Small intestine (tissue), 7 donors: ENCODE measurements around the gene CBX7. TPM values are rescaled to one million over a fixed set of nuclear protein-coding genes. Genes with fewer than 3 reads are reported as not detected.

ENCODE experiments used
- DNase-seq, 2 donors: peaks; one replicate each; pipeline versions ENCODE4 v3.0.0 to v3.0.0-alpha.2; 2013
- FAIRE-seq: peaks from 2 replicates; lab custom pipeline; 2012; peaks lifted over from hg19 to GRCh38; lab: Jason Lieb, UNC
- H3K27ac ChIP-seq, 3 donors: one replicate each; pipeline ENCODE4 v1.5.1; 2013; ENCODE audit warnings: low read length in 2 of 3, mild to moderate bottlenecking in 2 of 3, control low read depth in 1 of 3, inconsistent platforms in 1 of 3, low read depth in 1 of 3, moderate library complexity in 1 of 3
- H3K27me3 ChIP-seq, 3 donors: one replicate each; pipeline ENCODE4 v1.6.1; 2013; ENCODE audit warnings: low read length in 3 of 3, inconsistent platforms in 1 of 3; ENCODE audit not compliant: control insufficient read depth in 3 of 3, insufficient read depth in 3 of 3
- H3K36me3 ChIP-seq, 3 donors: one replicate each; pipeline ENCODE4 v1.6.1; 2013; ENCODE audit warnings: low read length in 3 of 3, inconsistent platforms in 1 of 3, low read depth in 1 of 3, mild to moderate bottlenecking in 1 of 3, moderate library complexity in 1 of 3; ENCODE audit not compliant: control insufficient read depth in 3 of 3, insufficient read depth in 2 of 3
- H3K4me1 ChIP-seq, 3 donors: one replicate each; pipeline ENCODE4 v1.6.1; 2013; ENCODE audit warnings: low read length in 2 of 3, inconsistent platforms in 1 of 3, low read depth in 1 of 3, mild to moderate bottlenecking in 1 of 3, moderate library complexity in 1 of 3; ENCODE audit not compliant: control insufficient read depth in 3 of 3, insufficient read depth in 2 of 3
- H3K4me3 ChIP-seq, 3 donors: one replicate each; pipeline ENCODE4 v1.5.1; 2013; ENCODE audit warnings: low read length in 3 of 3, control low read depth in 1 of 3, inconsistent platforms in 1 of 3, low read depth in 1 of 3, mild to moderate bottlenecking in 1 of 3, moderate library complexity in 1 of 3
- H3K9me3 ChIP-seq, 2 donors: one replicate each; pipeline ENCODE4 v1.6.1; 2013; ENCODE audit warnings: low read depth in 1 of 2, low read length in 1 of 2; ENCODE audit not compliant: control insufficient read depth in 2 of 2, insufficient read depth in 1 of 2
- WGBS, 3 donors: extraction: QIAGEN DNeasy Blood & Tissue Kit; methylation state at CpG; one replicate each; pipeline ENCODE4 v1.1.7; 2013; 5-methylcytosine and 5-hydroxymethylcytosine counted together
- polyA plus RNA-seq, 4 donors: library from polyadenylated mRNA; stranded (reverse) in 3 of 4; unstranded in 1 of 4; fragments of 200-250 nt in 3 of 4; fragments of 120-200 nt in 1 of 4; gene quantifications; one replicate each; pipeline versions ENCODE4 v1.2.1 to v1.2.3, GENCODE V29; 2013
- donor health status: healthy with polysubstance abuse.
- donor health status: control.
- donor health status: control.
- donor health status: Bipolar disorder and iron deficiency.
- donor health status: healthy.

The CBX7 gene
- polyA plus RNA-seq, 4 donors, result 9.8 to 29.8 (median 21.2) TPM

- DNase-seq (peak in 1 of 2 donors; percentile 29), FAIRE-seq (no peak)
- H3K27ac ChIP-seq, result peak overlapping the region; percentile 60 to 95 (median 64)
- no peaks in the 10 kb centered on the region for H3K9me3 ChIP-seq
- peak overlapping the region; percentile 32 to 67 (median 56) for H3K4me3 ChIP-seq
- WGBS, 3 donors, result 1 to 6% (median 3%) methylated on average over 19 to 43 of the region's 43 CpGs
- peaks cover 0 to 37% (median 3%) of the 10 kb centered on the region in 3 donors for H3K27me3 ChIP-seq
- H3K4me1 ChIP-seq, result peaks cover 0 to 11% (median 7%) of the 10 kb centered on the region in 3 donors
- peaks cover 0 to 15% (median 0%) of the 10 kb centered on the region in 3 donors for H3K36me3 ChIP-seq
Measured at GRCh38 chr22:39153220-39153717, 789 bp upstream of the CBX7 start.

- peak overlapping the region; percentile 38 to 88 (median 72) for H3K27ac ChIP-seq
- H3K27me3 ChIP-seq, result peaks cover 0 to 33% (median 0%) of the 10 kb centered on the region in 3 donors
- H3K4me1 ChIP-seq, result peaks cover 0 to 11% (median 7%) of the 10 kb centered on the region in 3 donors
- no peak for FAIRE-seq
- 4 to 8% (median 5%) methylated on average over 25 to 44 of the region's 44 CpGs for WGBS, 3 donors
- H3K36me3 ChIP-seq, result peaks cover 0 to 21% (median 0%) of the 10 kb centered on the region in 3 donors
- no peaks in the 10 kb centered on the region for H3K9me3 ChIP-seq
- no peak for DNase-seq
- H3K4me3 ChIP-seq, result peak overlapping the region; percentile 63 to 96 (median 84)
Measured at GRCh38 chr22:39152024-39152510, 413 bp downstream of the CBX7 start.

- H3K27ac ChIP-seq, result peak overlapping the region in 1 of 3 donors; percentile 88
- FAIRE-seq (no peak), DNase-seq (peak in 1 of 2 donors; percentile 47)
- WGBS, 3 donors, result 20 to 42% (median 23%) methylated on average over 15 to 16 of the region's 16 CpGs
- no peaks in the 10 kb centered on the region for H3K9me3 ChIP-seq
- H3K4me3 ChIP-seq, result peak overlapping the region; percentile 63 to 96 (median 84)
- peaks cover 0 to 30% (median 0%) of the 10 kb centered on the region in 3 donors for H3K27me3 ChIP-seq
- peaks cover 0 to 12% (median 7%) of the 10 kb centered on the region in 3 donors for H3K4me1 ChIP-seq
- peaks cover 0 to 21% (median 0%) of the 10 kb centered on the region in 3 donors for H3K36me3 ChIP-seq
Measured at GRCh38 chr22:39151329-39151975, 1.0 kb downstream of the CBX7 start.

- H3K27ac ChIP-seq, result peak overlapping the region in 1 of 3 donors; percentile 59
- WGBS, 3 donors, result 46 to 64% (median 60%) methylated on average over 6 of the region's 6 CpGs
- no peak for DNase-seq
Measured at GRCh38 chr22:39150848-39151215, 1.6 kb downstream of the CBX7 start.

GRCh38 chr22:39149915-39150847 lies 2.3 kb downstream of the CBX7 start:
- FAIRE-seq, result no peak
- H3K27me3 ChIP-seq, result peaks cover 0 to 19% (median 0%) of the 10 kb centered on the region in 3 donors
- 79 to 80% (median 79%) methylated on average over 16 of the region's 16 CpGs for WGBS, 3 donors
- H3K4me1 ChIP-seq, result peaks cover 0 to 18% (median 7%) of the 10 kb centered on the region in 3 donors
- no peak overlapping the region for H3K4me3 ChIP-seq
- no peak for DNase-seq
- no peaks in the 10 kb centered on the region for H3K9me3 ChIP-seq
- H3K27ac ChIP-seq, result peak overlapping the region in 2 of 3 donors; percentile 5 to 76
- H3K36me3 ChIP-seq, result peaks cover 0 to 21% (median 0%) of the 10 kb centered on the region in 3 donors

More at GRCh38 chr22:39150848-39151215, 1.6 kb downstream of the CBX7 start:
- Histone ChIP-seq H3K4me1 (peaks cover 0 to 18% (median 7%) of the 10 kb centered on the region in 3 donors), H3K9me3 (no peaks in the 10 kb centered on the region), H3K4me3 (no peak overlapping the region), H3K36me3 (peaks cover 0 to 21% (median 0%) of the 10 kb centered on the region in 3 donors), H3K27me3 (peaks cover 0 to 26% (median 0%) of the 10 kb centered on the region in 3 donors)
- no peak for FAIRE-seq

- DNase-seq, result no peak
- 63 to 76% (median 67%) methylated on average over 9 of the region's 9 CpGs for whole genome bisulfite sequencing, 3 donors
- FAIRE-seq, result no peak
- H3K4me3 ChIP-seq, result no peak overlapping the region
- H3K4me1 ChIP-seq, result peaks cover 0 to 21% (median 7%) of the 10 kb centered on the region in 3 donors
- H3K27me3 ChIP-seq, result peaks cover 0 to 12% (median 0%) of the 10 kb centered on the region in 3 donors
- H3K27ac ChIP-seq, result peak overlapping the region in 2 of 3 donors; percentile 2 to 76
- no peaks in the 10 kb centered on the region for H3K9me3 ChIP-seq
- peaks cover 0 to 21% (median 0%) of the 10 kb centered on the region in 3 donors for H3K36me3 ChIP-seq
Measured at GRCh38 chr22:39148727-39149535, 3.5 kb downstream of the CBX7 start.

GRCh38 chr22:39148026-39148726 lies 4.3 kb downstream of the CBX7 start:
- H3K27ac ChIP-seq, result peak overlapping the region in 2 of 3 donors; percentile 2 to 76
- H3K4me1 ChIP-seq, result peaks cover 0 to 17% (median 7%) of the 10 kb centered on the region in 3 donors

More at GRCh38 chr22:39148026-39148726, 4.3 kb downstream of the CBX7 start:
- Histone ChIP-seq H3K27me3 (peaks cover 0 to 4% (median 0%) of the 10 kb centered on the region in 3 donors), H3K9me3 (no peaks in the 10 kb centered on the region), H3K36me3 (peaks cover 0 to 21% (median 0%) of the 10 kb centered on the region in 3 donors), H3K4me3 (no peak overlapping the region)
- DNase-seq (no peak), FAIRE-seq (no peak)
- 68 to 86% (median 80%) methylated on average over 15 to 16 of the region's 16 CpGs for WGBS, 3 donors
